Esophagus squamous epithelium (tissue), 5 donors: Measurements from ENCODE around the gene POLH. TPM values are rescaled to one million over a fixed set of nuclear protein-coding genes. Genes with fewer than 3 reads are reported as not detected.
A peak's percentile ranks its signal among the peaks of the same experiment; 100 is the strongest.

ENCODE experiments used
- DNase-seq: peaks from one replicate; lab custom pipeline; 2025; lab: John Stamatoyannopoulos, UW
- H3K27ac ChIP-seq, 4 donors: fragments of 200-600 bp; sonication (generic); one replicate each; pipeline ENCODE4 v1.5.1; 2016 to 2019; ENCODE audit warnings: mild to moderate bottlenecking in 1 of 4
- H3K27me3 ChIP-seq, 4 donors: fragments of 200-600 bp; sonication (generic); 1 replicate in 3 of 4; 2 replicates in 1 of 4; pipeline versions ENCODE4 v1.5.1 to v1.6.0; 2017 to 2021; ENCODE audit warnings: antibody characterized with exemption in 1 of 4
- H3K36me3 ChIP-seq, 3 donors: fragments of 200-600 bp; sonication (generic); one replicate each; pipeline ENCODE4 v1.5.1; 2016 to 2019
- H3K4me1 ChIP-seq, 3 donors: fragments of 200-600 bp; sonication (generic); one replicate each; pipeline ENCODE4 v1.5.1; 2017 to 2019
- H3K4me3 ChIP-seq, 4 donors: fragments of 200-600 bp; sonication (generic); 1 replicate in 3 of 4; 2 replicates in 1 of 4; pipeline ENCODE4 v1.5.1; 2016 to 2019; ENCODE audit warnings: mild to moderate bottlenecking in 2 of 4, moderate library complexity in 1 of 4
- H3K9me3 ChIP-seq, 3 donors: fragments of 200-600 bp; sonication (generic); one replicate each; pipeline ENCODE4 v1.5.1; 2016 to 2019
- POLR2A ChIP-seq, 4 donors: fragments of 450-650 bp; IDR thresholded peaks; one replicate each; pipeline ENCODE4 v1.6.1; 2017; ENCODE audit warnings: antibody characterized with exemption in 4 of 4, mild to moderate bottlenecking in 4 of 4, moderate library complexity in 3 of 4
- WGBS, 2 donors: methylation state at CpG; one replicate each; pipeline ENCODE4 v1.1.5; 2018; 5-methylcytosine and 5-hydroxymethylcytosine counted together
- intact Hi-C: fragments of 100-400 bp; cut with DNase I; formaldehyde crosslinking; loops from one replicate; pipeline ENCODE4 v1.15.0; 2022
- total RNA-seq, 4 donors: library from RNA; depleted of rRNA; stranded (reverse); fragments of >200 nt; gene quantifications; one replicate each; pipeline ENCODE4 v1.1.0, GENCODE V29; 2016
- TF ChIP-seq, protein P1 (sequence below), 6 experiments: fragments of 450-650 bp in 4 of 6; fragments of 200-600 bp in 2 of 6; sonication (generic) in 2 of 6; IDR thresholded peaks; one replicate each; pipeline ENCODE4 v1.5.1; 2016 to 2019; ENCODE audit warnings: antibody characterized with exemption in 6 of 6, mild to moderate bottlenecking in 4 of 6, moderate library complexity in 4 of 6
- donor health status: DM: yes; HTN: yes; CAD: no.

The POLH gene
- total RNA-seq, 4 donors from 2014 or later, result 5.3 to 14.8 (median 12.4) TPM

DNA sequence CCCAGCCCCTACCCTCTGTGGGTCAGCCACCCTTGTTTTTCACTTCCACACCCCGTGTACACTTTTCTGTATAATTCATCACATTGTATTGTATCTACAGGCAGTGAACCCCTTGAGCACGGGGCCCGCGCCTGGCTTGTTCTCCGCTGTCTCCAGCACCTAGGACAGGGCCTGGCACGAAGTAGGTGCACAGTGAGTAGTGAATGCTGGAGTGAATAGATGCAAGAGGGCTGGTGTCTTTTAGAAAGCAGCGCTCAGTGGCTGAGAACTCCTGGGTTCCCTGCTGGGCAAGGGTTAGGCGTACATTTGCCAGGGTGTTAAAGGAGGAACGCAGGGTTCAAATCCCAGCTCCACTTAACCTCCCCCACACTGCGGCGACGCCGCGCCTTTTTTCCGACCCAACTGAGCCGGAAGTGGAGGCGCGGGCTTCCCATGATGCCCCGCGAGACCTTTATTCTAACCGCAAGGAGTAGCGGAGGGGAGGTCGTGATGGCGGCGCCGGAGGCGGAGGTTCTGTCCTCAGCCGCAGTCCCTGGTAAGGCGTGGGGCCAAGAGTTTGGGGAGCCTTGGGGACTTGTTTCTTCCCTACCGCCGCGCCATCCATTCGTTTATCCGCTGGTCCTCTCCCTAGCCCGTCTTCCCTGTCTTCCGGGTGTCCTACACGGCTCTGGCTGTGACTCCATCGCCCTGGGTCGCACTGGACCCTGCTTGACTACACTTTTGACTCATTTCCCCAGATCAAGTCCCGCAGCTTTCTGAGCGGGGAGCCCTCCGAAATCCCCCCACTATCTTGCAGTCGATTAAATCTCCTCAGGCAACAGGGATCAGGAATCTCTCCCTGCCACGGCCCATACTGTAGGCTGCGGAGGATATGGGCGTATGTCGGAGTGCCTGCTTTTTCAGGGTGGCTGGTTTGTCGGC lies 59.7 kb downstream of the POLH start, which contains the start of gene MAD2L1BP:
Gene MAD2L1BP, plus strand, starts transcription at position 454 of the 921 bp plus-strand sequence. Its CDS starts 36 bp downstream, at position 490.
- H3K4me1 ChIP-seq, result peaks cover 19 to 55% (median 24%) of the 10 kb centered on the region in 3 donors
- H3K27ac ChIP-seq, result peak within 1 kb of the TSS; percentile 83 to 92 (median 87)
- peak within 1 kb of the TSS; percentile 51 to 79 (median 76) for H3K4me3 ChIP-seq
- peaks cover 0 to 40% (median 7%) of the 10 kb centered on the region in 3 donors for H3K36me3 ChIP-seq
- TF ChIP-seq, protein P1, sequence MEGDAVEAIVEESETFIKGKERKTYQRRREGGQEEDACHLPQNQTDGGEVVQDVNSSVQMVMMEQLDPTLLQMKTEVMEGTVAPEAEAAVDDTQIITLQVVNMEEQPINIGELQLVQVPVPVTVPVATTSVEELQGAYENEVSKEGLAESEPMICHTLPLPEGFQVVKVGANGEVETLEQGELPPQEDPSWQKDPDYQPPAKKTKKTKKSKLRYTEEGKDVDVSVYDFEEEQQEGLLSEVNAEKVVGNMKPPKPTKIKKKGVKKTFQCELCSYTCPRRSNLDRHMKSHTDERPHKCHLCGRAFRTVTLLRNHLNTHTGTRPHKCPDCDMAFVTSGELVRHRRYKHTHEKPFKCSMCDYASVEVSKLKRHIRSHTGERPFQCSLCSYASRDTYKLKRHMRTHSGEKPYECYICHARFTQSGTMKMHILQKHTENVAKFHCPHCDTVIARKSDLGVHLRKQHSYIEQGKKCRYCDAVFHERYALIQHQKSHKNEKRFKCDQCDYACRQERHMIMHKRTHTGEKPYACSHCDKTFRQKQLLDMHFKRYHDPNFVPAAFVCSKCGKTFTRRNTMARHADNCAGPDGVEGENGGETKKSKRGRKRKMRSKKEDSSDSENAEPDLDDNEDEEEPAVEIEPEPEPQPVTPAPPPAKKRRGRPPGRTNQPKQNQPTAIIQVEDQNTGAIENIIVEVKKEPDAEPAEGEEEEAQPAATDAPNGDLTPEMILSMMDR (IDR thresholded peaks at IDR 0.05), result no peak
- peak in 3 of 4 donors; percentile 49 to 76 (median 69) for TF ChIP-seq POLR2A (IDR thresholded peaks at IDR 0.05)
- 3 to 4% methylated on average over 30 to 46 of the region's 48 CpGs for WGBS, 2 donors
- H3K27me3 ChIP-seq, result no peaks in the 10 kb centered on the region
- no peaks in the 10 kb centered on the region for H3K9me3 ChIP-seq
- intact Hi-C loops, result no loop called here
- peak; percentile 32 for DNase-seq

DNA sequence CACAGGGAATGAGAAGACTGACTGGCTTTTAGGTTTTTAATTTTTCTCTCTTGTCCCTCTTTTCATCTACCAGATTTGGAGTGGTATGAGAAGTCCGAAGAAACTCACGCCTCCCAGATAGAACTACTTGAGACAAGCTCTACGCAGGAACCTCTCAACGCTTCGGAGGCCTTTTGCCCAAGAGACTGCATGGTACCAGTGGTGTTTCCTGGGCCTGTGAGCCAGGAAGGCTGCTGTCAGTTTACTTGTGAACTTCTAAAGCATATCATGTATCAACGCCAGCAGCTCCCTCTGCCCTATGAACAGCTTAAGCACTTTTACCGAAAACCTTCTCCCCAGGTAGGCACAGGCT lies 60.3 kb downstream of the POLH start:
- no peak for TF ChIP-seq POLR2A (IDR thresholded peaks at IDR 0.05)
- TF ChIP-seq, protein P1 (IDR thresholded peaks at IDR 0.05), result no peak
- no peaks in the 10 kb centered on the region for H3K9me3 ChIP-seq
- intact Hi-C loops, result no loop called here
- H3K36me3 ChIP-seq, result peaks cover 0 to 46% (median 8%) of the 10 kb centered on the region in 3 donors
- WGBS, 2 donors, result 0 to 18% methylated on average over 1 to 5 of the region's 7 CpGs
- H3K4me3 ChIP-seq, result peak overlapping the region; percentile 51 to 79 (median 76)
- peaks cover 19 to 51% (median 24%) of the 10 kb centered on the region in 3 donors for H3K4me1 ChIP-seq
- no peak for DNase-seq
- H3K27ac ChIP-seq, result peak overlapping the region; percentile 83 to 92 (median 87)
- no peaks in the 10 kb centered on the region for H3K27me3 ChIP-seq

DNA sequence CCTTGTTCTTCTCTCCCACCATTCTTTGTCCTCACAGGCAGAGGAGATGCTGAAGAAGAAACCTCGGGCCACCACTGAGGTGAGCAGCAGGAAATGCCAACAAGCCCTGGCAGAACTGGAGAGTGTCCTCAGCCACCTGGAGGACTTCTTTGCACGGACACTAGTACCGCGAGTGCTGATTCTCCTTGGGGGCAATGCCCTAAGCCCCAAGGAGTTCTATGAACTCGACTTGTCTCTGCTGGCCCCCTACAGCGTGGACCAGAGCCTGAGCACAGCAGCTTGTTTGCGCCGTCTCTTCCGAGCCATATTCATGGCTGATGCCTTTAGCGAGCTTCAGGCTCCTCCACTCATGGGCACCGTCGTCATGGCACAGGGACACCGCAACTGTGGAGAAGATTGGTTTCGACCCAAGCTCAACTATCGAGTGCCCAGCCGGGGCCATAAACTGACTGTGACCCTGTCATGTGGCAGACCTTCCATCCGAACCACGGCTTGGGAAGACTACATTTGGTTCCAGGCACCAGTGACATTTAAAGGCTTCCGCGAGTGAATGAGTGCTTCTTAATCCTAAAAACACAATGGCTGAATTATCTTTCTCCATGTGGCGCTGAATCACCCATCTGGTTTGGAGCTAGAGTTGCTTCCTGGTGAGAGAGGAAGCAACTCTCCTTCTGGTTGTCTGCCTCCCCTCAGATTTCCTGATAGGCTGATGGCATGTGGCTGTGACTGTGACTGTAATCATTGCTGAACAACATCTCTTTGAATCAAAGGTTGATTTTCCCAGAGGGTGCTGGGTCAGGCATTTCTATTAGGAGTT lies 64.2 kb downstream of the POLH start:
- Histone ChIP-seq H3K27ac (no peak overlapping the region), H3K27me3 (no peaks in the 10 kb centered on the region), H3K36me3 (peaks cover 0 to 61% (median 8%) of the 10 kb centered on the region in 3 donors), H3K4me3 (no peak overlapping the region), H3K9me3 (no peaks in the 10 kb centered on the region), H3K4me1 (peaks cover 19 to 53% (median 22%) of the 10 kb centered on the region in 3 donors)
- intact Hi-C loops, result no loop called here
- TF ChIP-seq POLR2A (IDR thresholded peaks at IDR 0.05), result no peak
- TF ChIP-seq, protein P1 (IDR thresholded peaks at IDR 0.05), result no peak
- DNase-seq, result no peak
- 83 to 87% methylated on average over 14 to 20 of the region's 21 CpGs for WGBS, 2 donors

DNA sequence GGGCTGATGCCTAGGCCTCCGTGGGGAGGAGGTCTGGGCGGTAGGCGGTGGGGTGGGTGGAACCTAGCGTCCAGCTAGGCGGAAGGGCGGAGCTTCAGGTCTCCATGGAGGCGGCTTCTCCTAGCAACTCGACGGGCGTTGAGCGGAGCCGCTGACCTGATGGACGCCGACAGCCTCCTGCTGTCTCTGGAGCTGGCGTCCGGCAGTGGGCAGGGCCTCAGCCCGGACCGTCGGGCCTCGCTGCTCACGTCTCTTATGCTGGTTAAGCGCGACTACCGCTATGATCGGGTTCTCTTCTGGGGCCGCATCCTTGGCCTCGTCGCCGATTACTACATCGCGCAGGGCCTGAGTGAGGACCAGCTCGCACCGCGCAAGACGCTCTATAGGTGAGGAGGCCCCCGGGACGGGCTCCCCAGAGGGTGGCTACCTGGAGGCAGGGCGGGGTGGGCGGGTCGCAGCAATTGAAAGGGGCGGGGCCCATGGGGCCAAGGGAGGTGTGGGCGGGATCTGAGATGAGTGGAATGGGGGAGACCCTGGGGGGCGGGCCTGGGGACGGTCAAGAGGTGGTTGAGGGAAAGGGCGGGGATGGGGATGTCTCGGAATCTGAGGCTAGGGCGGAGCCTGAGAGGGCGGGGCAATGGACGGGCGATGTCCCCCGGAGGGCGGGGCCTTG lies 69.1 kb downstream of the POLH start, which contains the start of gene RSPH9:
Gene RSPH9, plus strand, starts transcription at position 97 of the 673 bp plus-strand sequence. Its CDS starts 63 bp downstream, at position 160.
- WGBS, 2 donors, result 2 to 29% methylated on average over 11 to 26 of the region's 52 CpGs
- H3K4me3 ChIP-seq, result peak within 1 kb of the TSS; percentile 20 to 63 (median 48)
- H3K36me3 ChIP-seq, result peaks cover 0 to 26% (median 7%) of the 10 kb centered on the region in 3 donors
- intact Hi-C loops, result no loop called here
- no peaks in the 10 kb centered on the region for H3K27me3 ChIP-seq
- DNase-seq, result no peak
- H3K9me3 ChIP-seq, result no peaks in the 10 kb centered on the region
- peak within 1 kb of the TSS; percentile 10 to 78 (median 46) for H3K27ac ChIP-seq
- no peak for TF ChIP-seq POLR2A (IDR thresholded peaks at IDR 0.05)
- TF ChIP-seq, protein P1 (IDR thresholded peaks at IDR 0.05), result no peak
- H3K4me1 ChIP-seq, result peaks cover 0 to 19% (median 5%) of the 10 kb centered on the region in 3 donors
